K562 (cell line): ENCODE results near the gene RBM18. TPM values are rescaled to one million over a fixed set of nuclear protein-coding genes. Genes with fewer than 3 reads are reported as not detected.

Source experiments
- ATF4 ChIP-seq: fragments of 450-650 bp; formaldehyde crosslinking; IDR thresholded peaks from 2 replicates; pipeline ENCODE4 v1.4.0; 2022; ENCODE audit warnings: mild to moderate bottlenecking, moderate library complexity
- BDP1 ChIP-seq: IDR thresholded peaks from 3 replicates; pipeline ENCODE4 v1.6.1; 2011; ENCODE audit not compliant: insufficient read length, insufficient read depth
- EWSR1 ChIP-seq: fragments of 450-650 bp; IDR thresholded peaks from 2 replicates; pipeline ENCODE4 v1.6.1; 2018; ENCODE audit warnings: borderline replicate concordance, mild to moderate bottlenecking, low read depth, moderate library complexity; ENCODE audit not compliant: partially characterized antibody
- GATAD2A ChIP-seq: fragments of 450-650 bp; IDR thresholded peaks from 2 replicates; pipeline ENCODE4 v1.6.1; 2017
- GATAD2B ChIP-seq: fragments of 450-650 bp; IDR thresholded peaks from 2 replicates; pipeline ENCODE4 v1.6.1; 2017; ENCODE audit warnings: mild to moderate bottlenecking, borderline replicate concordance
- MAX ChIP-seq: sonication (generic); formaldehyde crosslinking; IDR thresholded peaks from 2 replicates; pipeline ENCODE4 v1.9.0; 2022; ENCODE audit warnings: mild to moderate bottlenecking, missing genetic modification reagents
- NFIC ChIP-seq: fragments of 450-650 bp; IDR thresholded peaks from 2 replicates; pipeline ENCODE4 v1.6.1; 2017; ENCODE audit warnings: mild to moderate bottlenecking, inconsistent platforms
- NFXL1 ChIP-seq: fragments of 450-650 bp; formaldehyde crosslinking; IDR thresholded peaks from 2 replicates; pipeline ENCODE4 v1.4.0; 2021; ENCODE audit warnings: mild to moderate bottlenecking
- PCBP1 ChIP-seq: fragments of 200-400 bp; formaldehyde crosslinking; IDR thresholded peaks from 2 replicates; pipeline ENCODE4 v1.6.1; 2018; ENCODE audit warnings: mild to moderate bottlenecking, low read depth, low read length; ENCODE audit not compliant: poor library complexity, severe bottlenecking
- PHF20 ChIP-seq: fragments of 450-650 bp; IDR thresholded peaks from 2 replicates; pipeline ENCODE4 v1.6.1; 2018; ENCODE audit not compliant: partially characterized antibody
- PPARD ChIP-seq: fragments of 250-450 bp; sonication (Bioruptor Pico); IDR thresholded peaks from 2 replicates; pipeline ENCODE4 v1.8.0; 2022; ENCODE audit warnings: inconsistent platforms, mild to moderate bottlenecking, moderate library complexity
- PYGO2 ChIP-seq: fragments of 450-650 bp; IDR thresholded peaks from 2 replicates; pipeline ENCODE4 v1.6.1; 2016; ENCODE audit warnings: mild to moderate bottlenecking, missing genetic modification characterization, moderate library complexity, missing compliant biosample characterization
- RBM22 ChIP-seq: fragments of 200-400 bp; formaldehyde crosslinking; IDR thresholded peaks from 2 replicates; pipeline ENCODE4 v1.6.1; 2018; ENCODE audit warnings: low read length, low read depth; ENCODE audit not compliant: poor library complexity, severe bottlenecking
- TCF15 ChIP-seq: fragments of 250-450 bp; sonication (Bioruptor Pico); IDR thresholded peaks from 2 replicates; pipeline ENCODE4 v1.8.0; 2022; ENCODE audit warnings: moderate library complexity, mild to moderate bottlenecking, inconsistent platforms
- ZEB2 ChIP-seq: fragments of 450-650 bp; IDR thresholded peaks from 2 replicates; pipeline ENCODE4 v1.6.1; 2016
- polyA plus RNA-seq, 8 experiments: library from polyadenylated mRNA; depleted of rRNA in 4 of 8; stranded (reverse) in 5 of 8; unstranded in 3 of 8; fragments of >200 nt; fragmentation: Nextera tagmentation in 2 of 8; fragmentation: Illumina TruSeq in 1 of 8; extraction: Ambion mirVana in 2 of 8; extraction: Trizol in 1 of 8; gene quantifications; 2 replicates each; pipeline versions ENCODE4 v1.2.1 to v1.2.3, GENCODE V29; 2011 to 2014; ENCODE audit warnings: inconsistent platforms in 1 of 8, missing spikeins in 1 of 8
- total RNA-seq, 7 experiments: library from RNA; depleted of rRNA in 6 of 7; stranded (reverse); fragments of >200 nt in 6 of 7; fragmentation: Illumina TruSeq in 2 of 7; extraction: Trizol in 2 of 7; gene quantifications; 2 replicates each; pipeline versions ENCODE4 v1.2.1 to v1.2.3, GENCODE V29; 2011 to 2021; ENCODE audit warnings: low replicate concordance in 1 of 7
- TF ChIP-seq, protein P1 (sequence below), 2 experiments: fragments of 450-650 bp in 1 of 2; sonication (generic) in 1 of 2; formaldehyde crosslinking in 1 of 2; IDR thresholded peaks; 2 replicates each; pipeline versions ENCODE4 v1.7.1 to v1.9.0; 2016 to 2022; ENCODE audit warnings: inconsistent platforms in 1 of 2, mild to moderate bottlenecking in 1 of 2, missing genetic modification reagents in 1 of 2

RBM18 gene
- total and polyA plus RNA-seq, 9 of the 15 experiments (the other 6 are each of a cell fraction or from before 2014, with no cell fraction given) = 7.9 to 86.3 (median 34.0) TPM

- TF ChIP-seq, protein P1, sequence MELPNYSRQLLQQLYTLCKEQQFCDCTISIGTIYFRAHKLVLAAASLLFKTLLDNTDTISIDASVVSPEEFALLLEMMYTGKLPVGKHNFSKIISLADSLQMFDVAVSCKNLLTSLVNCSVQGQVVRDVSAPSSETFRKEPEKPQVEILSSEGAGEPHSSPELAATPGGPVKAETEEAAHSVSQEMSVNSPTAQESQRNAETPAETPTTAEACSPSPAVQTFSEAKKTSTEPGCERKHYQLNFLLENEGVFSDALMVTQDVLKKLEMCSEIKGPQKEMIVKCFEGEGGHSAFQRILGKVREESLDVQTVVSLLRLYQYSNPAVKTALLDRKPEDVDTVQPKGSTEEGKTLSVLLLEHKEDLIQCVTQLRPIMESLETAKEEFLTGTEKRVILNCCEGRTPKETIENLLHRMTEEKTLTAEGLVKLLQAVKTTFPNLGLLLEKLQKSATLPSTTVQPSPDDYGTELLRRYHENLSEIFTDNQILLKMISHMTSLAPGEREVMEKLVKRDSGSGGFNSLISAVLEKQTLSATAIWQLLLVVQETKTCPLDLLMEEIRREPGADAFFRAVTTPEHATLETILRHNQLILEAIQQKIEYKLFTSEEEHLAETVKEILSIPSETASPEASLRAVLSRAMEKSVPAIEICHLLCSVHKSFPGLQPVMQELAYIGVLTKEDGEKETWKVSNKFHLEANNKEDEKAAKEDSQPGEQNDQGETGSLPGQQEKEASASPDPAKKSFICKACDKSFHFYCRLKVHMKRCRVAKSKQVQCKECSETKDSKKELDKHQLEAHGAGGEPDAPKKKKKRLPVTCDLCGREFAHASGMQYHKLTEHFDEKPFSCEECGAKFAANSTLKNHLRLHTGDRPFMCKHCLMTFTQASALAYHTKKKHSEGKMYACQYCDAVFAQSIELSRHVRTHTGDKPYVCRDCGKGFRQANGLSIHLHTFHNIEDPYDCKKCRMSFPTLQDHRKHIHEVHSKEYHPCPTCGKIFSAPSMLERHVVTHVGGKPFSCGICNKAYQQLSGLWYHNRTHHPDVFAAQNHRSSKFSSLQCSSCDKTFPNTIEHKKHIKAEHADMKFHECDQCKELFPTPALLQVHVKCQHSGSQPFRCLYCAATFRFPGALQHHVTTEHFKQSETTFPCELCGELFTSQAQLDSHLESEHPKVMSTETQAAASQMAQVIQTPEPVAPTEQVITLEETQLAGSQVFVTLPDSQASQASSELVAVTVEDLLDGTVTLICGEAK (IDR thresholded peaks at IDR 0.05) = peak; percentile 59
- TF ChIP-seq, protein P1 (CRISPR knock-in tag; IDR thresholded peaks at IDR 0.05) = no peak
- TF ChIP-seq ATF4 (CRISPR knock-in tag) (no peak), MAX (CRISPR knock-in tag) (peak; percentile 98), PCBP1 (no peak), BDP1 (no peak), PPARD (CRISPR knock-in tag) (no peak), NFIC (peak; percentile 63), PHF20 (peak; percentile 93), RBM22 (no peak), GATAD2A (no peak), ZEB2 (no peak), NFXL1 (CRISPR knock-in tag) (no peak), TCF15 (CRISPR knock-in tag) (no peak), EWSR1 (no peak), PYGO2 (no peak), GATAD2B (no peak)
Measured at GRCh38 chr9:122264360-122265148, at the start of gene RBM18, which contains the start of gene MRRF (continued).
